Right hindlimb (tissue), 1 donor: ENCODE data around the gene PDGFRB.

Experiments
- DNase-seq: peaks from one replicate; pipeline ENCODE4 v3.0.0-alpha.2; 2018

PDGFRB gene

DNA sequence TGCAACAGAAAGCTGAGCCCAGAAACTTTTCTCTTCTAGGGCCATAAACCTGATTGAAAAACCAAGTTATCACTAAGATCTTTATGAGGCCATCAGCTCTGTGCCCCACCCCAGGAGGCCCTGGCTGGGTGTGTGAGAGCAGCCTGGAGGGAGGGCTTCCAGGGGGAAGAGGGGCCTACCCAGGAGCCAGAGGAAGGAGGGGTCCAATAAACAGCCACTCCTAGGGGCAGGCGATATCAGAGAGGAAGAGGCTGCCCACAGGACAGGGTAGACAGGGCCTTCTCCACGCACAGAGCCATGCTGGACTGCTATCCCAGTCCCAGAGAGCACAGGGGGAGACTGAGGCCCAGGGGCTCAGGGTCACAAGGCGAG lies 6.5 kb upstream of the PDGFRB start:
- DNase-seq = no peak

DNA sequence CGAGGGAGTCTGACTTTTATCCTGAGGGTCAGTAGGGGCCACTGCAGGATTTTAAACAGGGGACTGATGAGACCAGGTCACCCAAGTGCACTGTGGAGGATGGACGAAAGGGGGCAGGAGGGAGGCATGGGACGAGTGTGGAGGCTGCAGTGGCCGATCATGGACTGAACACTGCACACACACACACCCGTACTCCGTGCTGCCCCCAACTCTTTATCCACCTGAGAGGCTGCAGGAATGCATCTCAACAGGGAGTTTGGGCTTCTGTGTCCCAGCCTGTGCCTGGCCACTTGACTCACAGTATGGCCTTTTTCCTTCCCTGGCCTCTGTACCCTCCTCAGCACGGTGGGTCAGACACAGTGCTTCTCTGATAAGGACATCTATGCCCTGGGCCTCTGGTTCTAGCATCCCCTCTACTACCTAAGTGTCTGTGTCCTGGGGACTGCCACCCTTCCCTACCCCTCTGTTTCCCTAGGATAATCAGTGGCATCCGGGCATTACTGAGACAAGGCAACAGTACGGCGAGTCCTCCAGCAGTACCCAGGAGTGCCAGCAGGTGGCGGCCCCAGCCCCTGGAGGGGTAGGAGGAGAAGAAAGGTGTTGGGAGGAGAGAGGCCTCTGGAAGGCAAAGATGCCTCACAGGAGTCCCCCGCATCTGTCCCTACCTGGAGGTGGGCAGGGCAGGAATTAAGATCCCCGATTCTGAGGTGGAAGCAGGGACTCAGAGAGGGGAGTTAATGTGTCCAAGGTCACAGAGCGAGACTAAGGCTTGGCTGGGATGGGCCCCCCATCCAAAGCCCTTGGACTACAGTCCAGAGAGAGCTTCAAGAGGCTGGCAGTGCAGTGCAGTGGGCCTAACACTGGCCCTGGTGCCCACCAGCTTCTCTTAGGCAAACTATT lies 5.8 kb upstream of the PDGFRB start:
- DNase-seq = peak; percentile 81

DNA sequence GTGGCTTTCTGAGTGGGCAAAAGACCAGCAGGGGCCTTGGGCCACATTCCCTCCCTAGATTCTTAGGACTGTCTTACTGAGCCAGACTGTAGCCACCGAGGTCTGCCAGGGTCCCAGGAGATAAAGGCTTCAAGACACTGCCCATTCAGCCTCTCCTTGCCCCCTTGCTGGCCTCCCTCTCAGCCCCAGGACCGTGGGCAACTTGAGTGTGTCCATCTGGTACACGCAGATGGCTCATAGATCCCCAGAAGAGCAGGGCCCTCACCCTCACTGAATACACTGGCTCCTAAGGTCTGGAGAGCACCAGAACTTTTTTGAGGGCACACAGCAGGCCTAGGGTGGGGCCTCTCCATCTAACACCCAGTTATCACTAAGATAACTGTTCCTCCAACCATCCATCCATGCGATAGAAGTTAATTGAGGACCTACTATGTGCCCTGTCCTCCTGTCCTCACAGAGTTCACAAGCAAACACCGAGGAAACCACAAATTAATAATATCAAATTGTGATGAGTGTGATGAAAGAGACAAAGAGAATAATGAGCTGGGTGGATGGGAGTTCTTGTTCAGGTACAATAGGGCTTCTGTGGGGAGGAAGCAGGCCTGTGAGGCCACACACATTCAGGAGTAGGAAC lies 4.9 kb upstream of the PDGFRB start:
- DNase-seq = no peak

DNA sequence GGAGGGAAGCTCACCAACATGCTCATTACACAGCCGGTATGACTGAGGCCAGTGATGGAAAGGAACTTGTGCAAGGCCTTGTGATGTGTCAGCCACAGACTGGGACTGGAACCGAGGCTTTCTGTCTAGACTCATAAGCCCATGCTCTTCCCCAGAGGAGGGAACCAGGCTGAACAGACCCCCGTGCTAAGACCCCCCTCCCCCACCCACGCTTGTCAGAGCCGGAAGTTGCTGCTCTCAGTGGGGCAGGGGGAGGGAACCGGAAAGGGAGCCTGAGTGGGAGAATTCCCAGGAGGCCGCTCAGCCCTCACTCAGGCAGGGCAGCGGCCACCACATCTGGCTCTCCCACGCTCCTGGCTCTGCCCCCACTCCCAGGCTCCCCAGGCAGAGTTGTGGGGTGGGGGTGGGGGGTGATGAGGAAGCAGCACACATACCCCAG lies 4.1 kb upstream of the PDGFRB start:
- peak; percentile 63 for DNase-seq

DNA sequence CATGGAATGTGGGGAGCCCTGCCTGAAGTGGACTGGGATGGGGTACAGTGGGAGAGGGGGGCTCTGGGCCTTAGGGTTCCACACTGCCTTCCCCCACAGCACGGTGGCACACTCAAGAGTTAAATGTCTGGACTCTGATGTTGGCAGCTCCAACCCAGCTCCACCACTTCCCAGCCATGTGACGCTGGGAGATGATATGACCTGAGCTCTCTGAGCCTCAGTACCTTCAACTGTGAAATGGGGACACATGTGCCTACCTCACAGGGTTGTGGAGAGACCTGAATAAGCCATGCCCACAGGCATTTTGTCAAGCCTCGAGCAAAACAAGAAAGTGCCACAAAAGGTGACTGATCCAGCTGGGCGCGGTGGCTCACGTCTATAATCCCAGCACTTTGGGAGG lies 3.4 kb upstream of the PDGFRB start:
- DNase-seq = no peak

DNA sequence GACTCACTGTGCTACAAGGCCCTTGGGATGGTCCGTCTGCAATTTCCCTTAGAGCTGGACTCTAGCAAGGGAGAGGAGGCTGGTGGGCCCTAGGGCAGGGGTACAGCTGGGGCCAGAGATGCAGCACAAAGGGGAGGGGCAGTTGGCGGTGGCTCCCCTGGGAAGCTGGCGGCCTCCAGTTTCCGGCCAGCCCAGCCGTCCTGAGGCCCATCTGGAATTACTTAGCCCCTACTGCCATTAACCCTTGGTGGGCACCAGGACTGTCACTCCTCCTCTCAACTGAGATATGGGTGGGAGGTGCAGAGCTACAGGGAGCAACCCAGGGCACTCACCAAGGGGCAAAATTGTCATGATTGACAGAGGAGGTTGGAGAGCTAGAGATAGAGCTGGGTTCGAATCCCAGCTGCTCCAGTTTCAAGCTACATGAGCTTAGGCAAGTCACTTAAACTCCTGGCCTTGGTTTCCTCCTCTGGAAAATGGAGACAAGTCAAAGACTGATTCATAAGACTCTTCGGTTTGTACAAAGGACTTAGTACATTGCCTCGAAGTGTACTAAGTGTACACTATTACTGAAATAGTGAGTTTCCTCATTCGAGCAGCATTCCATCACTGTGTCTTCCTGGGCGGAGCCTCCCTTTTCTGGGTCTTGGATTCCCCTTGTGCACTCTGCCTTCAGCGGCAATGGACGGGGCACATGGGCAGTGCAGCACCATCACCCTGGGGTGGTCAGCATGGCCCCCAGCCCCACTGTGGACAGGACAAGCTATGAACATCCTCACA lies 2.7 kb upstream of the PDGFRB start:
- no peak for DNase-seq

DNA sequence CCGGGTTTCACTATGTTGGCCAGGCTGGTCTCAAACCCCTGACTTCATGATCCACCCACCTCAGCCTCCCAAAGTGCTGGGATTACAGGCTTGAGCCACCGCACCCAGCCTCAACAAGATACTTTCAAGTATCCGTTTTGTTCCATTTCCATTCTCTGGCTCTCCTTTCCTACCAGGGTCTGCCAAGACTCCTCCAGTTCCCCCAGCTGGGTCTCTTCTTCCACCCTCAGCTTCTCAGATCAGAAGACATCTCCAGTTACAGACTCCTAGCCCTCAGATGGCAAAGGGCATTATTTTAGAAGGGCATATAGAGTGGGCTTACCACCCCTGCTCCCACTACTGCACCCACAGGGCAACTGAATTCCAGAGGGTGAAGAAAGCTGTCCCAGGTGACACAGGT lies 1.5 kb upstream of the PDGFRB start:
- DNase-seq = no peak

DNA sequence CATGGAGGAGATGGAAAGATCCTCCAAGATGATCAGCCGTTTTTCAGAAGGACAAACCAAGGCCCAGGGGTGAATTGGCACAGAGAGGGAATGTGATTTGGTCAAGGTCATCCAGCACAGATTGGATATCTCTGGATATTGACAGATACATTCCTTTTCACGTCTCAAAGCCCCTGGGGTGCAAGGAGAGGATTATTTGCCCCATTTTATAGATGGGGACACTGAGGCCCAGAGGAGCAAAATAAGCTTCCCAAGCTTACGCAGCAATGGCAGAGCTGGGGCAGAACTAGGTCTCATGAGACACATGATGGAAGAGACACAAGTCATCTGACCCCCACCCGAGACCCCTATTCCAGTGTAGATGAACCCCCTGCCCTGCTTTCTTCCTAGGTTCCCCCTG lies 895 bp upstream of the PDGFRB start:
- no peak for DNase-seq

DNA sequence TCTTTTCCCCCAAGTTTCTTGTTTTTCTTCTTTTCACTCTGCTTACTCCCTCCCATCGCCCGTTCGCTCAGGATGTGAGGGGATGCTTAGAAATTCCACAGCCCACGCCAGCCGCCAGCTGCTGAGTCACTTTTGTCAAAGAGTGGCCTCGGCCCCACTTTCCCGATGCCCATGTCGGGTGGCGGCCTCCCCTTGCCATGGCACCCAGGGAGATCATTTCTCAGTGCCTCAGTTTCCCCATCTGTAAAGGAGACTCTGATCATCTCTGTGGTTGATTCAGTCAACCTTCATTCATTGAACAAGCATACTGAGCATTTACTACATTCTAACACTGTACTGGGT lies 353 bp upstream of the PDGFRB start:
- no peak for DNase-seq

DNA sequence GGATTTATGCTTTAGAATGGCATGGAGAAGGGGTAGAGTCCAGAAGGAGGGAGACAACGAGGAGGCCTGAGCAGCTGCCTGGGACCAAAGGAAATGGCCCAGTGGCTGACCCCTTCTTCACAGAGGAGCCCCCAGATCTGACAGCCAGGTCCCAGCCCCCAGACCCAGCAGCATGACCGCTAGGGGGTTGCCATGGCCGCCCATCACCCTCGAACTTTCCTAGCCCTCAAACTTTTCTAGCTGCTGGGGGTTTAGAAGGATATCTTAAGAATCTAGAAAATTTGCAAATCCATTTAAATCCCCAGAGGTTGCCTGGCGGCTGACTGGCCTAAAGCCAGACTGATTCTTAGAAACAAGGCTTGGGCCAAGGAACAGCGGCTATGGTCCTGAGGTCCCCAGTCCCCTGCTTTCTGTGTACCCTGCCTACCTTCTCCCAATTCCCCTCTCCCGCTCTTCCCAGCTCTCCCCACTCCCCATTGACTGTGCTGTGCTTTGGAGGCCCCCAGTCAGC lies 972 bp downstream of the PDGFRB start:
- no peak for DNase-seq

DNA sequence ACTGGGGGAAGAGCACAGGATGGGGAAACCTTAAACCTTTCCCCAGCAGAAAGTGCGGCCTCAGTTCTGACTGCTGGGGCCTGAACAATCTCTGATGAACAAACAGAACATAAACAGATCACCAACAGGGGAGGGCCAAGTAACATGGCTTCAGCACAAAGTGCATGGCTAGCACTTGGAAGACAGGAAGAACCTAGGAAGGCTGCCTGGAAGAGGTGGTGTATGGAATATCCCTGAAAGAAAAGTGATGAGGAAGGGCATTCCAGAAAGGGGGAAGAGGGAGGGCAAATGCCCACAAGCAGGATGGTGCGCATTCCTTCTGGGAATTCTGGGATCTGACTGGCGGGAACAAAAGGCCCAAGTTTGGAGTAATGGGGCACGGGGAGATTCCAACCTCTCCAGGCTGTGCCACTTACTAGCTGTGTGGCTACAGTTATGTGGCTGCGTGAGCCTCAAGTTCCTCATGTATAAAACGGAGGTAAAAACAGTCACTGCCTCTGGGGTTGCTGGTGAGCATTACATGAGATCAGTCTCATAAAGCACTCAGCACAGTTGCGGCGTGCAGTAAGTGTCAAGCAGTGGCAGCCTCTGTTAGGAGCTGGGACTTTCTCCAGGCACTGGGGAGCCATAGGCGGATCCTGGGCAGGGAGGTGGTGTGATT lies 1.6 kb downstream of the PDGFRB start:
- peak; percentile 55 for DNase-seq

DNA sequence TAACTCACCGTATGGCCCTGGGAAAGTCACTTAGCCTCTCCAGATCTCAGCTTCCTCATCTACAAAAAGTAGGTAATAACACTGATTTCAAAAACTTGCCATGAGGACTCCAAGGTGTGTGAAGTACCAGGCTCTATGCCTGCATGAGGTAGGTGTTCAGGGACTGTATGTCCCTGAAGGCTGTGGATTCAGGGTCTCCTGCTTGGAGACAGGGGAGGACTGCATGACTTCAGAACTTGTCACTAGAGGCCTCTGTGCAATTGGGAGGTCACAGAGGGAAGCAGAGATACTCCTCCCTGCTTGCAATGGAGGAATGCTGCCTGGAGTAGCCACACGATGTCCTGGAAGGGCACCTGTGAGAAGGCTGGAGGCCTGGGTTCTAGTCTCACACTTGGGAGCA lies 2.2 kb downstream of the PDGFRB start:
- no peak for DNase-seq

DNA sequence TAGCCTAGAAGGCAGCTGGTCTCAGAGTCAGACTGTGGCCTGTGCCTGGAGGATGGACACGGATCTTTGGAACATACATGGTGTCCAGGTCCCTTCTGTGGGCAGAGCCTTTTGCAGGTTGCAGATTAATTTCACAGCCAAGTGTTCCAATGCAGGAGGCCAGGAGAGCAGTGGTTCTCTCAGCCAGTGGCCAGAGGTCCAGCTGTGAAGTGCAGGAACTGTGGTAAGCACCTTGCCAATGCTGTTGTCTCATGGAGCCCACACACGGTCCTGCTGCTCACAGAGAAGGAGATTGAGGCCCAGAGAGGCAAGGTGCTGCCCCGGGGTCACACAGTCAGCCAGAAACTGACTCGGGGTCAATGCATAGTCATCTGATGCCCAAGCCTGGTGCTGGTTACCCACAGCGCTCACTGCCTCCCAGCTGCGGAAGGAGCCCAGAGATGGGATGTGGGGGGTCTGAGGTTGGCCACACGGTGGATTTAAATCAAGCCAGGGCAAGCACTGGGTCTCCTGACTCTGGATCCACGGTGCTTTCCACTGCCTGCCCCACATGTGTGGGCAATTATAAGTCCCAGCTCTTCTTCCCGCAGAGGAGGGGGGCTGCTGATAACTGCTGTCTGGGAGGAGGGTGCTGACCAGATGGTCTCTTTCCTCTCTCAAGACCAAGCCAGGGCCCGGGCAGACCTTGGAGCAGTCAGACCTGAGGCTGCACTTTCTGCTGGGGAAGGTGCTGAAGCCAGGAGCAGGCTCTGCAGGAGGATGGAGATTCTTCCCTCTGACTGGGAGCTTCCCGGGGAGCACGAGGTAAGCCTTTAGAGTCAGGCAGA lies 2.8 kb downstream of the PDGFRB start:
- DNase-seq = no peak

DNA sequence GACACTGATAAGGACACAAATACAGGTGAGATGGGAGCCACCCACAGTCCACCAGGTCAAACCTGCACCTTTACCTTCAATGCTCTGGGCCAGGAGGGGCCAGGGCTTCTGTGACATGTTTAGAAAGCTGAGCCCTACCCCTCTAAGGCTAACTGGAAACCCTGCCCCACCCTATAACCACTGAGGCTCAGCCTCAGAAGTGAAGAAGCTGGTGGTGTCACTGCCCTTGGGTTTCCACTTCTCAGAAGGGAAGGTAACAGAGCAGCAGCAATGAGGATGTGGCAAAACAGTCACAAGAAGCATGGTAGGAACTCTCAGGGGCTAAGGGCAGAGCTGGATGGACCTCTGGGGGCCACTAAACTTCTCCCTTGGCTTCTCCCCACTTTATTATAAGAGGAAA lies 6.0 kb downstream of the PDGFRB start:
- no peak for DNase-seq

DNA sequence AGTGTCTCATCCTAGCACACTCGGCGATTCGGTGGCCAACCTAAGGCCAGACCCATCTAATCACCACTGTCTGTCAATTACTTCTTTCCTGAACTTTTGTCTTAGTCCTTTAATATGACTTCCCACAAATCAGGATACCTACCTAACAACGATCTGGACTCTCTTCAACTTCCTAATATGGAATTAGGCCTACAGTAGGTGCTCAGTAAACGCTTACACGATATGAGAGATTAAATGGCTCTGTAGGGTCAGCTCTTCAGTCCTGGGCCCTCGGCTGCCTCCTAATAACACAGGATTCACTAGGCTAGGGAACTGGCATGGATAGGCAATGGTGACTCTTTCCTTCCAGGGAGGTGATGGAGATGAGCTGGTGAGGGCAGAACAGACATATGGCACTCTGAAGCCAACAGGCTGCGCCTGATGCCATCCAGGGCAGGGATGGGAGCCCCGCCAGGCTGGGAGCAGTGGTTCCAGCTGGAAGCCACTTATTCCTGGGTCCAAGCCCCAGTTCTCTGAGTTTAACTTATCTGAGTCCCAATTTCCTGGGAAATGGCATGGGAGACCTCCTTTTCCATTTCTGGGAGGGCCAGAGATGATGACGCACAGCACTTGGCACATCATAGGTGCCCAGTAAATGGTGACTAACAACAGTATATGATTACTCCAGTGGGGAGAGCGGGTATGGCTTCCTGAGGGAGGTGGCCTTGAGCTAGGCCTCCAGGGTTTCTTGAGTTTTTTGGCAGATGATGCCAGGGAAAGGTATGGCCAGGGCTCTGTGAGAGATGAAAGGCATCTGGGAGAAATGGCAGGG lies 7.3 kb downstream of the PDGFRB start:
- no peak for DNase-seq

DNA sequence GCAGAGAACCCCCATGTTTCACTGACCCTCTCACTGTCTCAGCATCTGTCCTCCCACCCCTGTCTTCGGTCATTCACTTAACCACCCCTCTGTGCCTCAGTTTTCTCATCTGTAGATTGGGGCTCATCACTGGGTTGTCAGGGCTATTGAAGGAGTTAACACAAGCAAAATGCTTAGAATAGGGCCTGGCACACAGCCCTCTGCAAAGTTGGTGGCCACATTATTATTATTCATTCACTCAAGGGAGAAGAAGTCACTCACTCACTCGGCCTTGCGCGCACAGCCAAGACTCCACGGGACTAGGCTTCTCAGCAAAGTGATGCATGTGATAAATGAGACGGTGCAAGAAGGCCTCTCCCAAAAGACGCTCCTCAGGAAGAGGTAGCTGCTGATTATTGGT lies 8.0 kb downstream of the PDGFRB start:
- no peak for DNase-seq

DNA sequence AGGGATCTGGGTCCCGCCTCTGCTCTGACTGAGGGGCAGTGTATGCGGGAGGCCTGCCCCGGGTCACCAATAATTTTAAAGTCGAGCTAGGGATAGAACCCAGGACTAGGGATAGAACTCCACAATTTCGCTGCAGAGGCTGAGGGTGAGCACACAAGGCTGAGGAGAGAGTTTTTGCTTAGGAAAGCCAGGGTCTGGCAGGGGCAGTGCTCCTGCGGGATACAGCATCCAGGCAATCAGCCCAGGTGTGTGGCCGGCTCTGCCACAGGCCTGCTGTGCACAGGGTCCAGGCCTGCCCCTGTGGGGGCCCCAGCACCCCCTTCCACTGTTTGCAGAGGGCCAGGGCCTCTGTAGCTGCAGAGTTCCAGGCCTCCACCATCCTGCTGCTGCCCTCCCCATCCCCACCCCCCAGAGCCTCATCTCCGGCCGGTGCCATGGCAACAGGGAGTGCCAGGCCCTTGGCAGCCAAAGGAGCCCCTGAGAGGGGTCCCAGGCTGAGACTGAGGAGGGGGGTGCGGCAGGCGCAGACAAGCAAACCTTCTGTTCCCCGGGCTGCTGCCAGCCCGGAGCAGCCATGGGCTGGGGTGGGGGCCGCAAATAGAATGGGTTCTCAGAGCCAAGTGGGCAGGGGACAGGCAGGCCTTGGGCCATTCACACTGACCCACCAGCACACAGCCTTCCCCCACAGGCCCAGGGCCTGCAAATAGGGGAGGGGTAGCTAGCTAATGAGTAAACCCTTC lies 8.6 kb downstream of the PDGFRB start:
- DNase-seq = peak; percentile 69

DNA sequence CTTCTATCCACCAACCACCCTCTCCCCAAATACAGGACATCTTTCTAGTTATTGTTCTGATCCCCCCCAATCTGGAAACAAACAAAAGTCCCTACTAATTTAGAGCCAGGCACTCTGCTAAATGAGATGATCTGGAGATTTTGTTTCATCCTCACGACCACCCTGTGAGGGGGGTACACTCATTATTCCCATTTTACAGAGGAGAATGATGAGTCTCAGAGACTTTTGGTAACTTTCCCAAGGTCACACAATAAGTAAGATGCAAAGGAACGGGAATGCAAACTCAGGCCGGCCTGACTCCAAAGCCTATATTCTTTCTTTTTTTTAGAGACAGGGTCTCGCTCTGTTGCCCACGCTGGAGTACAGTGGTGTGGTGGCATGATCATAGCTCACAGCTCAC lies 9.4 kb downstream of the PDGFRB start:
- DNase-seq = no peak

DNA sequence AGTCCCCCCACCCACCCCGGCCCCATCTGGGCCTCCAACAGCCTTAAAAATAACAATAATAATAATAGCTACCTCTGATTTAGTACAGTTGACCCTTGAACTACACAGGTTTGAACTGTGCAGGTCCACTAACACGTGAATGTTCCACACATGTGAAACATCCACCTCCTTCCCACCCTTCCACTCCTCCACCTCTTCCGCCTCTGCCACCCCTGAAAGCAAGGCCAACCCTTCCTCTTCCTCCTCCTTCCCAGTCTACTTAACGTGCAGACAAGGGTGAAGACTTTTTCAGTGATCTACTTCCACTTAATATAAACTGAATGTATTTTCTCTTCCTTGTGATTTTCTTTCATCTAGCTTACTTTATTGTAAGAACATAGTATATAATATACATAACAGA lies 10.8 kb downstream of the PDGFRB start:
- DNase-seq = no peak

DNA sequence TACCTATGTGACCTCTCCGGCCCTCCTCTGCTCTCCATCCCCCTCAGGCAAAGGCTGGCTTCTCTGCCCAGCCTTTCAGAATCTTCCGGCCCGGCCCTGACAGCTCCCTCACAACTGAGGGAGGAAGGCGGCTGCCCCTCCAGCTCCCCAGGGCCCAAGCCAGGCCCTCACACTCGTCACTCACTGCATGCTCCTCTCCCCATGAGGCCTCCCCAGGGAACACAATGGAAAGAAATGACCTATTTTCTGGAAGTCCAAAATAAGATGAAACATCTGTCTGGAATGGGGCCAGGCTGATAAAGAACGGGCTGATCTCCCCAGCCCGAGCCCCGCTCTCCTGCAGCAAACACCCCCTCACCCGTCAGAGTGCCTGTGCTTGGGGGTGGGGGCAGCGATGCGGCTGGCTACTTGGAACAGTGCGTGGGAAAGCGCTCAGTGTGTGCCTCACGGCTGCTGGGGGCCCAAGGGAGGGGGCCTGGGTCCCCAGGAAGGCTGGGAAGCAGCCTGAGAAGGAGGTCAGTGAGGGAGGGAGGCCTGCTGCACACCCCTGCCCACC lies 11.3 kb downstream of the PDGFRB start:
- DNase-seq = peak; percentile 64
